Tongue (tissue), 2 donors: ENCODE measurements around the gene C4orf50. TPM values are rescaled to one million over a fixed set of nuclear protein-coding genes. Genes with fewer than 3 reads are reported as not detected.
"Not testable (repeated sequence)": the region's sequence is repeated elsewhere in the genome, so short reads cannot be mapped to it uniquely, and the experiment has no call there.

ENCODE experiments used
- DNase-seq: peaks from one replicate; pipeline ENCODE4 v3.0.0-alpha.2; 2015
- total RNA-seq: library from RNA; depleted of rRNA; stranded (reverse); fragments of >200 nt; gene quantifications from one replicate; pipeline ENCODE4 v1.2.3, GENCODE V29; 2014

The C4orf50 gene
- total RNA-seq, 1 donor from 2014 or later = 0.10 TPM

GRCh38 chr4:6013564-6013963 is 4.7 kb downstream of the C4orf50 start:
- DNase-seq = no peak

DNA sequence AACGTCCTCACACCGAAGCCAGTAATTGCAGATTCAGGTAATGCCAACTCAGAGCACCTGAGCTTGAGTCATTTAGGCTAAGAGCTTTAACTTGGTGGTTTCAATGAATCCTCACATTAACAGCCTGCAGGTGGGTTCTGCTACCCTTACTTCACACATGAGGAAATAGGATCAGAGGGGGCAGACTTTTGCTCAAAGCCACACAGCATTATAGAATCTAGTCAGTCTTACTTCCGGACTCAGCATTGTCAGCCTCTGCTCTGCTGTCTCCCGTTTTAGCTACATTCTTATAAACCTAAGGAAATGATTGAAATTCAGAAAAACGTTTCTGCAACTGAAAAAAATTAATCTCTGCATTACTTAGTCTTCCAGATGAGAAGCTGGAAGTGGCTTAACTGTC is 6.0 kb downstream of the C4orf50 start:
- DNase-seq = no peak

GRCh38 chr4:6011686-6012085 is 6.5 kb downstream of the C4orf50 start:
- DNase-seq = peak; percentile 38

DNA sequence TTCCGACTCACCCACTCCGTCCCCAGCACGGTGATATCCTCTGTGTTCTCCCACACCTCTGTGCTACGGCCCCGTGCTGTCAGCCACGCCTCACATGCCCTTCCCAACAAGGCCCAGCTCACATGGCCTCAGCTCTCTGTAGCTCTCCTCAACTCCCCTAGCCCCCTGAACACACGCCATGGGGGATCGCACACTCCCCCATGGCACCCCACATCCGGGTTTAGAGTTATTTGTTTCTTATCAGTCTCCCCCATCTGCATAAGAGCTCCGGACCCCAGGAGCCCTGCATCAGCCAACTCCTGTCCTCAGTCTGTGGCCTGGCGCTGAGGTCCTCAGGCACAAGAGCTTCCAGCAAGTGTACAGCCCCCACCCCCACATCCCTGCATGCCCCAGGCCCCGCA is 7.0 kb downstream of the C4orf50 start:
- no peak for DNase-seq

DNA sequence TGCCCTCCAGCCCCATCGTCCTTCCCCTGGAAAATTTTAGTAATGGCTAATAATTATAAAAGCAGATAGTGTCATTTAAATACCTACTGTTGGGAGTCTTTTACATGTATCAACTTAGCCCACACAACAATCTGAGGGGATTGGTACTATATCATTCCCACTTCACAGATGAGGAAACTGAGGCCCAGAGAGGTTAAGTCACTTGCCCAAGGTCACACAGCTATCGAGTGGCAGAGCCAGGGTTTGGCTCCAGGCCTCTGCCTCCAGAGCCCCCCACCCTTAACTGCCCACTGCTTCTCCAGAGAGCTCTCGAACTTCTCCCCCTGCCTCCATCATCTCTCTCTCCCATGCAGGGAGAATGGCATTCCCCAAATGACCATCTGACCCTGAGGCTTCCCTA is 7.4 kb downstream of the C4orf50 start:
- DNase-seq = no peak

DNA sequence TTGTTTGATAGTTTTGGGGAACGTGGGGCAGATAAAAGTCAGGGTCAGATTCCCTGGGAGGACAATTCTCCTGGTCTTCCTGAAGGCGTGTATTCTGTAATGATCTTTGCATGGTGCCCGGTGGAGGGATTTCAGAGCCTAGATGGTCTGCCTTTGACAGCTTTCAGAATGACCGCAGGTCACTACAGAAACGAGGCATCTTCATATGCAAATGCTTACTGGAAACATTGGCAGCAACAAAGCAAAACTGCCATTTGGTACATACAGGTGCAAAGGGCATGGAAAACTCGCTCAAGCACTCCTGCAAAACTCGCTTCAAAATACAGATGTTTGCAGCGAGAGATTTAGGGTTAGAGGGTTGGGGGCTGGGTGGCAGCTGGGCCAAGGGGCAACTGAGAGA is 8.8 kb downstream of the C4orf50 start:
- DNase-seq = no peak

GRCh38 chr4:6008766-6009385 is 9.4 kb downstream of the C4orf50 start:
- no peak for DNase-seq

GRCh38 chr4:6008092-6008551 is 10.1 kb downstream of the C4orf50 start:
- DNase-seq = no peak

DNA sequence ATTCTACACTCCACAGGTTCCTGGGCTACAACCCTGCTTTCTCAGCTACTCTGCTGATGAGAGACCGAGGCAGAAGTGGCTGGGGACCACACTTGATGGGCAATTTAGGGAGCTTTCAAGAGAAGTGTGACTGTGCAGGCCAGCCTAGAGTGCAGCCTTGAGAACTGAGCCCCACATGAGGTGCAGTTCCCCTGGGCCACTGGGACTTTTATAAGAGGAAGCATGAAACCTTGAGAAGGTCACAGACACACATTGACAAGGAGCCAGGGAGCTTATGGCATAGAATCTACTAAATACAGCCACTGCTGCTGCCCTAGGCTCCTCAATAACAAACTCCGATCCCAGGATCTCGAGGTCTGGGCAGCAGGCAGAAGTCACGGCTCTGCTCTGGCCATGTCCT is 13.1 kb downstream of the C4orf50 start:
- no peak for DNase-seq

- not testable (repeated sequence) for DNase-seq
Observed at GRCh38 chr4:6003485-6003884, 14.7 kb downstream of the C4orf50 start.

GRCh38 chr4:6002926-6003325 is 15.3 kb downstream of the C4orf50 start:
- no peak for DNase-seq

GRCh38 chr4:6002492-6002833 is 15.8 kb downstream of the C4orf50 start:
- no peak for DNase-seq

- DNase-seq = no peak
Observed at GRCh38 chr4:6001680-6002491, 16.3 kb downstream of the C4orf50 start.

- DNase-seq = no peak
Observed at GRCh38 chr4:5999830-6000365, 18.3 kb downstream of the C4orf50 start.

DNA sequence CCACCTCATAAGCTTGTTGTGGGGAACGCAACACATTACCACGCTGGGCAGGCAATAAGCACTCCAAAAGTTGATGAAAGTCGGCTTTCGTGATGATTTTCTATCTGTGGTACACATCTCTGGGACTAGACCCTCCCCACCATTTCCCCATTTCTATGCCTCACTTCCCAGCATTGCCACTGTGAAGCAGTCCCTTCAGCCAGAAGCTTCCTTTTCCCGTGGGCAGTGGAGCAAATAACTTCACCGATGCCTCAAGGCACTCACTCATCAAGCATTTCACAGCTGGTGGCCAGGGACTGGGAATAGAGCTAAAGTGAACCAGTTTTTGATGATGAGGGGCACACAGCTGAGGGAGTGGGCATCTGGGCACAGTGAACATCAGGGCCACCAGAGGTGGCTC is 18.9 kb downstream of the C4orf50 start:
- DNase-seq = no peak

- peak; percentile 91 for DNase-seq
Observed at GRCh38 chr4:5998333-5998936, 19.8 kb downstream of the C4orf50 start.

- peak; percentile 73 for DNase-seq
Observed at GRCh38 chr4:5996641-5997040, 21.6 kb downstream of the C4orf50 start.

GRCh38 chr4:5995901-5996623 is 22.2 kb downstream of the C4orf50 start:
- peak; percentile 11 for DNase-seq

GRCh38 chr4:5993876-5994811 is 24.1 kb downstream of the C4orf50 start:
- no peak for DNase-seq

DNA sequence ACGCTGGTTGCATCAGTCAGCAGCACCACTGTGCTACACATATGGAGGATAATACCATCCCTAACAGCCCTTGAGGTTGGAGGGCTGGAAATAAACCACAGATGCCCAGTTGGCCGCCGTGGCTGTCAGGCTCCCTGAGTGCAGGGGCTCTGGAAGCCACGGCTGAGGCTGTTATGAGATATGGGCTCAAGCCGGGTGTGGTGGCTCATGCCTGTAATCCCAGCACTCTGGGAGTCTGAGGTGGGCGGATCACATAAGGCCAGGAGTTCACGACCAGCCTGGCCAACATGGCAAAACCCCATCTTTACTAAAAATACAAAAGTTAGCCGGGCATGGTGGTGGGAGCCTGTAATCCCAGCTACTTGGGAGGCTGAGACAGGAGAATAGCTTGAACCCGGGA is 24.9 kb downstream of the C4orf50 start:
- peak; percentile 13 for DNase-seq

- DNase-seq = no peak
Observed at GRCh38 chr4:5992828-5993321, 25.4 kb downstream of the C4orf50 start.
